ENCODE measurements around the gene PNLIP. TPM values are rescaled to one million over a fixed set of nuclear protein-coding genes. Genes with fewer than 3 reads are reported as not detected.

PNLIP gene
- not detected for total RNA-seq

GRCh38 chr10:116545756-116546155 is at the start of gene PNLIP:
TSS of gene PNLIP (plus strand) at chr10:116545931. CDS start at chr10:116546093, 162 bp downstream.
- Mint-ChIP-seq H3K36me3 (ENCODE audit: low read depth) (no peaks in the 10 kb centered on the region), H3K4me1 (no peaks in the 10 kb centered on the region), H3K4me3 (no peak within 1 kb of the TSS), H3K27me3 (peaks cover 6% of the 10 kb centered on the region), H3K27ac (no peak within 1 kb of the TSS), H3K9me3 (no peaks in the 10 kb centered on the region)
- no peak for ATAC-seq (replicated peaks)

- ATAC-seq (replicated peaks) = no peak
- H3K36me3 Mint-ChIP-seq (ENCODE audit: low read depth) = no peaks in the 10 kb centered on the region
- H3K9me3 Mint-ChIP-seq = peaks cover 3% of the 10 kb centered on the region
- H3K27ac Mint-ChIP-seq = no peak overlapping the region
- H3K27me3 Mint-ChIP-seq = peaks cover 2% of the 10 kb centered on the region
- H3K4me3 Mint-ChIP-seq = no peak overlapping the region
- H3K4me1 Mint-ChIP-seq = no peaks in the 10 kb centered on the region
These were observed 40.9 kb upstream of the PNLIP start for GRCh38 chr10:116504786-116505185.

GRCh38 chr10:116510565-116510964 is 35.2 kb upstream of the PNLIP start:
- Mint-ChIP-seq H3K27ac (no peak overlapping the region), H3K4me1 (no peaks in the 10 kb centered on the region), H3K9me3 (no peaks in the 10 kb centered on the region), H3K27me3 (peaks cover 13% of the 10 kb centered on the region), H3K4me3 (no peak overlapping the region), H3K36me3 (ENCODE audit: low read depth) (no peaks in the 10 kb centered on the region)
- ATAC-seq (replicated peaks) = no peak

- H3K9me3 Mint-ChIP-seq = no peaks in the 10 kb centered on the region
- no peak overlapping the region for H3K27ac Mint-ChIP-seq
- H3K4me3 Mint-ChIP-seq = no peak overlapping the region
- no peak for ATAC-seq (replicated peaks)
- H3K27me3 Mint-ChIP-seq = peaks cover 16% of the 10 kb centered on the region
- H3K4me1 Mint-ChIP-seq = no peaks in the 10 kb centered on the region
- no peaks in the 10 kb centered on the region for H3K36me3 Mint-ChIP-seq (ENCODE audit: low read depth)
These were observed 34.4 kb upstream of the PNLIP start for GRCh38 chr10:116511365-116511764.

- H3K4me1 Mint-ChIP-seq = no peaks in the 10 kb centered on the region
- no peak for ATAC-seq (replicated peaks)
- H3K27ac Mint-ChIP-seq = no peak overlapping the region
- no peaks in the 10 kb centered on the region for H3K36me3 Mint-ChIP-seq (ENCODE audit: low read depth)
- no peaks in the 10 kb centered on the region for H3K9me3 Mint-ChIP-seq
- peaks cover 5% of the 10 kb centered on the region for H3K27me3 Mint-ChIP-seq
- no peak overlapping the region for H3K4me3 Mint-ChIP-seq
These were observed 24.1 kb upstream of the PNLIP start for GRCh38 chr10:116521424-116522290.

- Mint-ChIP-seq H3K27me3 (peaks cover 5% of the 10 kb centered on the region), H3K9me3 (no peaks in the 10 kb centered on the region), H3K36me3 (ENCODE audit: low read depth) (no peaks in the 10 kb centered on the region), H3K4me1 (no peaks in the 10 kb centered on the region), H3K27ac (no peak overlapping the region), H3K4me3 (no peak overlapping the region)
- ATAC-seq (replicated peaks) = no peak
These were observed 22.8 kb upstream of the PNLIP start for GRCh38 chr10:116522803-116523381.

- Mint-ChIP-seq H3K27ac (no peak overlapping the region), H3K4me3 (no peak overlapping the region), H3K27me3 (peaks cover 10% of the 10 kb centered on the region), H3K9me3 (no peaks in the 10 kb centered on the region), H3K4me1 (no peaks in the 10 kb centered on the region), H3K36me3 (ENCODE audit: low read depth) (no peaks in the 10 kb centered on the region)
- no peak for ATAC-seq (replicated peaks)
These were observed 21.0 kb upstream of the PNLIP start for GRCh38 chr10:116524736-116525135.

GRCh38 chr10:116526219-116526618 is 19.5 kb upstream of the PNLIP start:
- H3K4me3 Mint-ChIP-seq = no peak overlapping the region
- no peaks in the 10 kb centered on the region for H3K36me3 Mint-ChIP-seq (ENCODE audit: low read depth)
- no peaks in the 10 kb centered on the region for H3K4me1 Mint-ChIP-seq
- no peaks in the 10 kb centered on the region for H3K9me3 Mint-ChIP-seq
- no peak overlapping the region for H3K27ac Mint-ChIP-seq
- ATAC-seq (replicated peaks) = no peak
- peaks cover 7% of the 10 kb centered on the region for H3K27me3 Mint-ChIP-seq

- Mint-ChIP-seq H3K9me3 (peaks cover 5% of the 10 kb centered on the region), H3K4me3 (no peak overlapping the region), H3K27ac (no peak overlapping the region), H3K36me3 (ENCODE audit: low read depth) (no peaks in the 10 kb centered on the region), H3K4me1 (no peaks in the 10 kb centered on the region), H3K27me3 (peaks cover 12% of the 10 kb centered on the region)
- ATAC-seq (replicated peaks) = no peak
These were observed 8.9 kb upstream of the PNLIP start for GRCh38 chr10:116536810-116537209.

GRCh38 chr10:116538456-116538855 is 7.3 kb upstream of the PNLIP start:
- ATAC-seq (replicated peaks) = no peak
- Mint-ChIP-seq H3K9me3 (peaks cover 5% of the 10 kb centered on the region), H3K27me3 (peaks cover 12% of the 10 kb centered on the region), H3K36me3 (ENCODE audit: low read depth) (no peaks in the 10 kb centered on the region), H3K27ac (no peak overlapping the region), H3K4me1 (no peaks in the 10 kb centered on the region), H3K4me3 (no peak overlapping the region)

- Mint-ChIP-seq H3K27ac (no peak overlapping the region), H3K4me3 (no peak overlapping the region), H3K9me3 (peaks cover 5% of the 10 kb centered on the region), H3K4me1 (no peaks in the 10 kb centered on the region), H3K27me3 (peaks cover 12% of the 10 kb centered on the region), H3K36me3 (ENCODE audit: low read depth) (no peaks in the 10 kb centered on the region)
- no peak for ATAC-seq (replicated peaks)
These were observed 6.7 kb upstream of the PNLIP start for GRCh38 chr10:116538992-116539391.

GRCh38 chr10:116540814-116541213 is 4.9 kb upstream of the PNLIP start:
- H3K27me3 Mint-ChIP-seq = peaks cover 12% of the 10 kb centered on the region
- H3K36me3 Mint-ChIP-seq (ENCODE audit: low read depth) = no peaks in the 10 kb centered on the region
- H3K4me1 Mint-ChIP-seq = no peaks in the 10 kb centered on the region
- ATAC-seq (replicated peaks) = no peak
- peaks cover 5% of the 10 kb centered on the region for H3K9me3 Mint-ChIP-seq
- H3K27ac Mint-ChIP-seq = no peak overlapping the region
- no peak overlapping the region for H3K4me3 Mint-ChIP-seq

- Mint-ChIP-seq H3K27ac (no peak overlapping the region), H3K4me1 (no peaks in the 10 kb centered on the region), H3K36me3 (ENCODE audit: low read depth) (no peaks in the 10 kb centered on the region), H3K9me3 (peaks cover 5% of the 10 kb centered on the region), H3K27me3 (peaks cover 17% of the 10 kb centered on the region), H3K4me3 (no peak overlapping the region)
- no peak for ATAC-seq (replicated peaks)
These were observed 3.6 kb upstream of the PNLIP start for GRCh38 chr10:116542007-116542677.

GRCh38 chr10:116545122-116545521 is 609 bp upstream of the PNLIP start:
- no peak overlapping the region for H3K4me3 Mint-ChIP-seq
- peaks cover 9% of the 10 kb centered on the region for H3K27me3 Mint-ChIP-seq
- H3K4me1 Mint-ChIP-seq = no peaks in the 10 kb centered on the region

GRCh38 chr10:116548301-116548700 is 2.6 kb downstream of the PNLIP start:
- Mint-ChIP-seq H3K4me1 (no peaks in the 10 kb centered on the region), H3K36me3 (ENCODE audit: low read depth) (no peaks in the 10 kb centered on the region), H3K9me3 (no peaks in the 10 kb centered on the region), H3K27ac (no peak overlapping the region), H3K27me3 (peaks cover 5% of the 10 kb centered on the region), H3K4me3 (no peak overlapping the region)
- no peak for ATAC-seq (replicated peaks)

More at GRCh38 chr10:116545122-116545521, 609 bp upstream of the PNLIP start:
- H3K9me3 Mint-ChIP-seq = no peaks in the 10 kb centered on the region
- no peak for ATAC-seq (replicated peaks)
- no peak overlapping the region for H3K27ac Mint-ChIP-seq
- no peaks in the 10 kb centered on the region for H3K36me3 Mint-ChIP-seq (ENCODE audit: low read depth)

All from activated T-helper 17 cell treated with anti-CD3 and anti-CD28 coated beads, Interleukin-2, amount 50 U/mL, for 72 hours (primary cell).